BJ (cell line): Measurements from ENCODE around the gene EXOC7. TPM values are rescaled to one million over a fixed set of nuclear protein-coding genes. Genes with fewer than 3 reads are reported as not detected.

Experiments
- CTCF ChIA-PET: fragments of 350-600 bp; formaldehyde crosslinking; extraction: SDS; loops from one replicate; lab custom pipeline; 2021; ENCODE audit warnings: antibody characterized with exemption, inconsistent platforms; lab: Yijun Ruan, JAX
- POLR2A ChIA-PET: fragments of 300-600 bp; sonication (Branson Sonifier 250); formaldehyde crosslinking; extraction: SDS; loops from one replicate; lab custom pipeline; 2021; ENCODE audit warnings: antibody characterized with exemption; lab: Charles Lee
- DNase-seq: peaks from one replicate; pipeline ENCODE4 v3.0.0-alpha.2; 2011; ENCODE audit warnings: low read depth
- H3K27me3 ChIP-seq: 2 replicates; pipeline ENCODE4 v1.6.0; 2011; ENCODE audit warnings: low read length; ENCODE audit not compliant: control insufficient read depth, insufficient read depth
- H3K36me3 ChIP-seq: 2 replicates; pipeline ENCODE4 v1.5.1; 2011; ENCODE audit warnings: low read length; ENCODE audit not compliant: control insufficient read depth, insufficient read depth
- H3K4me3 ChIP-seq: 2 replicates; pipeline ENCODE4 v1.5.1; 2011; ENCODE audit warnings: low read depth, mild to moderate bottlenecking, control low read depth, low read length
- polyA plus RNA-seq: library from polyadenylated mRNA; depleted of rRNA; stranded (reverse); fragments of >200 nt; gene quantifications from 2 replicates; pipeline ENCODE4 v1.2.3, GENCODE V29; 2011
- TF ChIP-seq, protein P1 (sequence below): IDR thresholded peaks from 2 replicates; pipeline ENCODE4 v1.5.1; 2011; ENCODE audit warnings: low read depth, mild to moderate bottlenecking, control low read depth, inconsistent platforms, low read length, moderate library complexity; ENCODE audit not compliant: insufficient read depth

Gene EXOC7
- polyA plus RNA-seq, 1 experiment: 122 TPM

DNA sequence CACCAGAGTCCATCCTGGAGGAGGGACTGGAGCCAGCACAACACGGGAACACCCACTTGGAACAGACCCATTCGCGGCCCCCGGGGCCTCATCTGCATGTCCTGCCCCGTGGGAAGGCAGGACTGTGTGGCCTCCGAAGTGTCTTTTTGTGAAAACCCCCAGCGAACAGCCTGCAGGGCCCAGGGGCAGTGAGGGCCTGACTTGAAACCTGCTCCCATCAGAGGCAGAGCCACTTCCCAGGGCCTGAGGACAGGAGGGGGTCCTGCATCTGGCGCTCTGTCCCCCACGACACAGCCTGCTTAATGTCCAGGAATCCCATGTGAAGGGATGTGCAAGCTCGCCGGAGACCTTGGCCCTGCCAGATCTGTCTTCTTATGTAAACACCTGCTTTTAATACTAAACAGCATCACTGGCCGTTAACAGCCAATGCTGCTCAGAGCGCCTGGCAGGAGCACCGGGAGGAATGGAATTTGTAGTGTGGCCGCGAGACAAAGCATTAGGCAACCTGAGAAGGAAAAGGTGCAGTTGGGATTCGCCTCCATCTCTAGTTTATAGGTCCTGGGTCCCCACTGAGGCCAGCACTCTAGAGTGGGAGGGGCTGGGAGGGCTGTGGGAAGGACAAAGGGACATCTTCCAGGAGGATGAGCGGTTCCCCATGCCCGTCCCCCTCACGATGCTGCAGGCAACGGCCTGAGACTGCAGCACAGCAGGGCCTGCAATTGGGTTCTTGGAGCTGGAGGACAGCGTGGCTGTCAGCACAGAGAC, 66.9 kb downstream of the EXOC7 start:
- DNase-seq: no peak
- ChIA-PET POLR2A (no interaction called here), CTCF (interaction anchor here (1.6 to 7.8 kb wide), 2 partner anchors 23 to 131 kb away, joined by 3 to 49 read pairs; no protein-coding TSS in a partner anchor)
- H3K4me3 ChIP-seq: no peak overlapping the region
- H3K36me3 ChIP-seq: peaks cover 25% of the 10 kb centered on the region
- no peaks in the 10 kb centered on the region for H3K27me3 ChIP-seq
- TF ChIP-seq, protein P1, sequence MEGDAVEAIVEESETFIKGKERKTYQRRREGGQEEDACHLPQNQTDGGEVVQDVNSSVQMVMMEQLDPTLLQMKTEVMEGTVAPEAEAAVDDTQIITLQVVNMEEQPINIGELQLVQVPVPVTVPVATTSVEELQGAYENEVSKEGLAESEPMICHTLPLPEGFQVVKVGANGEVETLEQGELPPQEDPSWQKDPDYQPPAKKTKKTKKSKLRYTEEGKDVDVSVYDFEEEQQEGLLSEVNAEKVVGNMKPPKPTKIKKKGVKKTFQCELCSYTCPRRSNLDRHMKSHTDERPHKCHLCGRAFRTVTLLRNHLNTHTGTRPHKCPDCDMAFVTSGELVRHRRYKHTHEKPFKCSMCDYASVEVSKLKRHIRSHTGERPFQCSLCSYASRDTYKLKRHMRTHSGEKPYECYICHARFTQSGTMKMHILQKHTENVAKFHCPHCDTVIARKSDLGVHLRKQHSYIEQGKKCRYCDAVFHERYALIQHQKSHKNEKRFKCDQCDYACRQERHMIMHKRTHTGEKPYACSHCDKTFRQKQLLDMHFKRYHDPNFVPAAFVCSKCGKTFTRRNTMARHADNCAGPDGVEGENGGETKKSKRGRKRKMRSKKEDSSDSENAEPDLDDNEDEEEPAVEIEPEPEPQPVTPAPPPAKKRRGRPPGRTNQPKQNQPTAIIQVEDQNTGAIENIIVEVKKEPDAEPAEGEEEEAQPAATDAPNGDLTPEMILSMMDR: no peak

GRCh38 chr17:76034428-76035350, 68.9 kb downstream of the EXOC7 start:
- no peak for DNase-seq
- ChIA-PET CTCF (interaction anchor here (0.6 to 7.8 kb wide), 2 partner anchors 21 to 245 kb away, joined by 3 to 49 read pairs; no protein-coding TSS in a partner anchor), POLR2A (no interaction called here)
- no peak overlapping the region for H3K4me3 ChIP-seq
- H3K27me3 ChIP-seq: no peaks in the 10 kb centered on the region
- TF ChIP-seq, protein P1: no peak
- H3K36me3 ChIP-seq: peaks cover 8% of the 10 kb centered on the region

DNA sequence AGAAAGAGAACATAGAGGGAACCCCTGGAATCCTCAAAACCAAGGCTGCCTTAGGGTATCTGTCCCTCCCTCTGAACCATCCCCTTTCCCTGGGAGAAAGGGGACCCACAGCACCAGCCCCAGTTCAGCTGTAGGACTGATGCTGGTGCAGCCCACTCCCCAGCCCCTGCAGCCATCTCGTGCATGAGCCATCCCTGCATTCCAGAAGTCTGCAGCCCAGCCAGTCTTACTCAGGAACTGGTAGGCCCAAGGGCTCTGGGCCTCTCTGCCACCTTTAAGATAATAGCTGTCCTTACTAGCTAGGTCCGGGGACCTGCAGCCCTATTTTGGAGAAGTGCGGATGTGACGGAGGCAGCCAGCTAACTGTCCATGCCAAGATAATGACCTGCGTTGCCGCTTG, 70.4 kb downstream of the EXOC7 start:
- Histone ChIP-seq H3K27me3 (no peaks in the 10 kb centered on the region), H3K36me3 (peaks cover 2% of the 10 kb centered on the region), H3K4me3 (no peak overlapping the region)
- no peak for DNase-seq
- POLR2A ChIA-PET: no interaction called here
- CTCF ChIA-PET: interaction anchor here (1.0 to 7.8 kb wide), 4 partner anchors 8 to 28 kb away, joined by 3 to 49 read pairs (median 3); no protein-coding TSS in a partner anchor
- TF ChIP-seq, protein P1: no peak

DNA sequence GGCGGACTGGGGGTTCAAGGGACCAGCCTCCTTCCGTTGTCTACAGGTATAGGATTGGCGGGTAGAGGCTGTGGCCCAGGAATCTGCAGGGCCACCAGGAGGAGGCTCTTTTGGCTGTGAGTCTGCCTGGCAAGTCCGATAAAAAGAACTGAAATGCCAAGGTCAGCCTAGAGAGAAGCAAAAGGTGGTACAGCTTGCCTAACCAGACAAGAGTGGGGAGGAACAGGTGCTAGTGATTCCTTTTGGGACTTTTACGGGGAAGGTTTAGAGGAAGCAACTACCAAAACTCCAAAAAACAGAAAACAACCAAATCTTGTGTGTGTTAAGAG, 70.8 kb downstream of the EXOC7 start:
- TF ChIP-seq, protein P1: no peak
- H3K4me3 ChIP-seq: no peak overlapping the region
- ChIA-PET POLR2A (no interaction called here), CTCF (interaction anchor here (0.8 to 7.8 kb wide), 5 partner anchors 9 to 19 kb away, joined by 3 to 49 read pairs (median 3); no protein-coding TSS in a partner anchor)
- H3K36me3 ChIP-seq: peaks cover 2% of the 10 kb centered on the region
- DNase-seq: no peak
- H3K27me3 ChIP-seq: no peaks in the 10 kb centered on the region
